HG02571 (cell line): ENCODE results near the gene TLE7.

Experiments used
- ATAC-seq: cut with Tn5 transposase; IDR thresholded peaks from one replicate; pipeline ENCODE4 v1.9.1; 2021; ENCODE audit warnings: mild to moderate bottlenecking, moderate library complexity; ENCODE audit not compliant: unreplicated experiment

The TLE7 gene

DNA sequence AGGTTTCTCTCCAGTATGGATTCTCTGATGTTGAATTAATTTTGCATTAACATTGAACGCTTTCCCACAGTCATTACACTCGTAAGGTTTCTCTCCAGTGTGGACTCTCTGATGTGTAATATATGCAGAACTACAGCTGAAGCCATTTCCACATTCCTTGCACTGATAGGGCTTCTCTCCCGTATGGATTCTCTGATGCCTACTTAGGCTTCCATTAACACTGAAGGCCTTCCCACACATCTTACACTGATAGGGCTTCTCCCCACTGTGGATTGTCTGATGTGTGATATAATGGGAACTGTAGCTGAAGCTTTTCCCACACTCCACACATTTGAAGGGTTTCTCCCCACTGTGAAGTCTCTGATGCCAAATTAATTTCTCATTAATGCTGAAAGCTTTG, 7.2 kb upstream of the TLE7 start:
- ATAC-seq = no peak

DNA sequence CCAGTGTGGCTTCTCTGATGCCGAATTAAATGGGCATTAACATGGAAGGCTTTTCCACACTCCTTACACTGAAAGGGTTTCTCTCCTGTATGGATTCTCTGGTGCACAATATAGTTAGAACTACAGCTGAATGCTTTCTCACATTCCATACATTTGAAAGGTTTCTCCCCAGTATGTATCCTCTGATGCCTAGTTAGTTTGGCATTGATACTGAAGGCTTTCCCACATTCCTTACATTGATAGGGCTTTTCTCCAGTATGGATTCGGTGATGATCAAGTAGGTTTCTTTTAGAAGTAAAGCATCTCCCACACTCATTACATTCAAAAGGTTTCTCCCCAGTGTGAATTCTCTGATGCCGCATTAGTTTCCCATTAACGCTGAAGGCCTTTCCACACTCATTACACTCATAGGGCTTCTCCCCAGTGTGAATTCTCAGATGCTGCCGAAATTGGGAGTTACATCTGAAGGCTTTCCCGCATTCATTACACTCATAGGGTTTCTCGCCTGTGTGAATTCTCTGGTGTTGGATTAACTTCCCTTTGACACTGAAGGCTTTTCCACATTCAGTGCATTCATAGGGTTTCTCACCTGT, 6.5 kb upstream of the TLE7 start:
- no peak for ATAC-seq

DNA sequence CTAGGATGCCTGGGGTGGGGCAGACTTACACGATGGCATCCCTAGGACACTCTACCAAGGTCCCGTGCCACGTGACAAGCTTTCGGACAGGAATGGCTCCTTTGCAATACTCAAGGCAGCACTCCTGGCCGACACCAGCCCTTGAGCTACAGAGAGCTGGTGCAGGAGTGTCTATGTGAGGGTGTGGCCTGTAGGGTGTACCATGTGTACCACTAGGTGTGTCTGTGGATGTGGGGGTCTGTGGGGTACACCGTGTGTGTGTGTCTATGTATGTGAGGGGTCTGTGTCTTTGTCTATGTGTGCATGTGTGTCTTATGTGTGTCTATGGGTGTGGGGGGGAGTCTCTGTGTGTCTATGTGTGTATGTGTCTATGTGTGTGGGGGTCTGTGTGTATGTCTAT, 1.9 kb upstream of the TLE7 start:
- no peak for ATAC-seq

DNA sequence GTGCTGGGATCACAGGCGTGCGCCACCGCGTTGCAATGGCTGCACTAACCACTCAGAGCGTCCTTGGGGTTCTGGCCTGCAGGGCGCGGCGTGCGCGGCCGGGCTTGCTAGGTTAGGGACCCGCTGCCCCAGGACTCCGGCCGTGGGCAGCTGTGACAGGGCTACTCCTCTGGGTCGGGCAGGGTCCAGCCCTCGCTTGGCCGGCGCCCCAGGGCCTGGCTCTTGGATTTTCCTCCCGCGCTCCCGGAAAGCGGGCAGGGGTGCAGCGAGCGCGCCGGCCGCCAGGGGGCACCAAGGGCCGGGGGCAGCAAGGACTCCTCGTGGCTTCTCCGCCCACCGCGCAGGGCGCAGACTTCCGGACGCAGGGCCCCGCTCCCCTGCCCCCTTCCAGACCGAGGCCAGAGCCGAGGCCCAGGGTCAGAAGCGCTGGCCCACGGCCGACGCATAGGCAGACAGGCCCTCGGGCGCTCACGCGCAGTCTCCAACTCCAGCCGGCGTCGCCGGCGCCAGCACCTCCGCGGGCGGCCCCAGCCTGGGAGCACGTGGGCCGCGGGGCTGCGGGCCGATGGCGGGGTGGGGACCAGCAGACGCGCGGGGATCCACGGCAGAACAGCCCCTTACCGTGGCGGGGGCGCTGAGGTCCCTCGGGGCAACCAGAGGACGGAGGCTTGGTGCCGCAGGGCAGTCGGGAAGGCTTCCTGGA, 355 bp downstream of the TLE7 start:
- ATAC-seq = no peak

DNA sequence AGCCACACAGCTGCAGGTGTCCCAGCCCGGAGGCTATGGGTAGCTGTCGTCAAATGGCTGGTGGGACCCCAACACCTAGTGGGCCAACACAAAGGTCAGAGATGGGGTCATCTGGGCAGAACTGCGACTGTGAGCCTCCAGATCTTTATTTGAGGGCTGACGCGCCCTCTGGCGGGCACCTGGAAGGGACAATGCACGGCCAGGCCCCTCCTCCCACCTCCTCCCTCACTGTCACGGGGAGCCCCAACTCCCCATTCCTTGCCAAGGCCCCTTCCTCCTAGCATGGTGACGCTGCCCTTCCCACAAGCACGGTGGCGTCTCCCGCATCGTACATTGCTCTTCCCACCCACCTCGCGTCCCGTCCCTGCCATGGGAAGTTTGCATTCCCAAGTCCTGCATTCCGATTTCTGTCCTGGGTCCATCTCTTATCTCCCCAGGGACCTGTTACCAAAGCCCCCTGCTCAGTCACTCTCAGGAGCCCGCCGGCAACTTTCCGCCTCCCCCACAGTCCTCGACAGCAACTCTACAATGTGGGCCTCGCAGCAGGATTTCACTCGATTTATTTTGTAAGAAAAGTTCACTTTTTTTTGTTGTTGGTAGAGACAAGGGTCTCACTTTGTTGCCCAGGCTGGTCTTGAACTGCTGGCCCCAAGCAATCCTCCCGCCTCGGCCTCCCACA, 1.0 kb downstream of the TLE7 start:
- no peak for ATAC-seq

DNA sequence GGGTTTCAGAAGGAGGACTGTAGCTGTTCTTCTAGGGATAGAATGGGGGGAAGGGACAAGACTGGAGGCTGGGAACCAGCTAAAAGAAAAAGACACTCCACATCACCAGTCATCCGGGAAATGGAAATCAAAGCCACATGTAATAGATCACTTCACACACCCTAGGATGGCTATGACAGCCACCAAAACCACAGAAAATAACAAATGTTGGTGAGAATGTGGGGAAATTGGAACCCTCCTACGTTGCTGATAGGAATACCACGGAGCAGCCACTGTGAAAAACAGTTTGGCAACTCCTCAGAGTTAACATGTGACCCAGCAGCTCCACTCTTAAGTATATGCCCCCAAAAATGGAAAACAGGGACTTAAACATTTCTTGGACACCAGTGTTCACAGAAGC, 2.3 kb downstream of the TLE7 start:
- no peak for ATAC-seq

DNA sequence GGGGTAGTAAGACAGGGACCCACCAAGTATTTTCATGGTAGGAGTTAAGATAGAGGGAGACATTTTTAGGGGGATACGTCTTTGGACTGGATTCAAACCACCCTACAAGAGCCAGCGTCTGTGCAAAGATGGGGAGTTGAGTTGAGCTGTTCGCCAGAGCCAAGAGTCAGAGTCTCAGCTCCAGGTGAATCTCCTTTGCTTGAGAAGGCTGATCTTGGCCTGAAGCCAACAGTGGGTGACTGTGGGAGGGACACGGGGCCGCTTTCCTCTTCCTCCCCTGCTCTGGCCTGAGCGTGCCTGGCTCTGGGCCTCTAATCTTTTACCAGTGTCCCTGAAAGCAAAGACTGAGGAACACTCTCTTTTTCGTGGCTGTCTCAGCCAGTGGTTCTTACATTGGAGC, 5.4 kb downstream of the TLE7 start:
- no peak for ATAC-seq

DNA sequence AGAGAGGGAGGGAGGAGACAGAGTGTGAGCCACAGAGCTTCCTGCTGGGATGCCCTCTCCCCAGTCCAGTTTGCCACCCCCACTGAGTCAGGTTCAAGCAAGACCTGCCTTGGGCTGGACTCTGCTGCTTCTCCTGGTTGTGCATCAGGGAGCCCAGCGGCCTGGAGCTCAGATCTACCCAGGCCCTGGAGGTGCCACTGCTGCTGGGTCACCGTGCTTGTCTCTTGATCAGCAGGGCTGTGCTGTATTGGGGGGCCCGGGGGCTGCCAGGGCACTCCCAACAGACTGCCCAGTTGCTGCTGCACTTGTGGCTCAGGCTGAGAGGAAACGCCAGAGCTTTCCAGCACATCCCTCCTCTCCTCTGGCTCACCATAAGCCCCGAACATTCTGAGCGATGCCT, 8.9 kb downstream of the TLE7 start:
- no peak for ATAC-seq

DNA sequence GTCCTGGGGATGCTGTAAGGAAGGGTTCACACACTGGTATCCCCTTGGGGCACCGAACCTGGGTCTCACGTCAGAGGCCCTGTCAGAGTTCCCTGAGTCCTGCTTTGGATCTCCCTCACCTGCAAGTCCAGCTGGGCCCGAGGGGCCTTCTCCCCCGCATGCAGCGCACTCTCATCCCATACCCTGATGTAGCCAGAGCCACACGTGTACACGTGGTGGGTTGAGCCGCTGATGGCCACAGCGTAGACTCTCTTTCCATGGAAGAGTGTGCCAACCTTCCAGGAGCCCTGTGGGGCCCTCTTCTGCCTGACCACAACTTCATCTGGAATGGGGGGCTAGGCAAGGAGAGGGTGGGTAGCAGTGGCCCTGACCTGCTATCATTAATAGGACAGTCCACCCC, 9.9 kb downstream of the TLE7 start:
- ATAC-seq = no peak

DNA sequence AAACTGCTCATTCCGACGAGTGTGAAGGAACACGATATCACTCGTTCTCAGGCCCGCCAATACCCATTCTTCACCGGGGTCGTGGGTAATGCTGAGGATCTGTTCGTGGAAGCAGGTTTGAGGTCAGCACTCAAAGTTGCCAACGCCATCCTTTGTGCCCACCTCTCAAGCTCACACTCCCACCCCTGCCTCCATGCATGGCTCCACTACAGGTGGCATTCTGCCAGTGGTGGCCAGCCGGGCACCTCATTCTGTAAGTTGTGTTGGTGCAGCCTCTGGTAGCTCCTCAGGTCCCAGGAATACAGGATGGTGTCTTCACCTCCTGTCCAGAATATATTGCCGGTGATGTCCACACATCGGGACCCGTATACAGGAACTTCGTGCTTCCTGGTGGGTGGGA, 10.7 kb downstream of the TLE7 start:
- no peak for ATAC-seq

DNA sequence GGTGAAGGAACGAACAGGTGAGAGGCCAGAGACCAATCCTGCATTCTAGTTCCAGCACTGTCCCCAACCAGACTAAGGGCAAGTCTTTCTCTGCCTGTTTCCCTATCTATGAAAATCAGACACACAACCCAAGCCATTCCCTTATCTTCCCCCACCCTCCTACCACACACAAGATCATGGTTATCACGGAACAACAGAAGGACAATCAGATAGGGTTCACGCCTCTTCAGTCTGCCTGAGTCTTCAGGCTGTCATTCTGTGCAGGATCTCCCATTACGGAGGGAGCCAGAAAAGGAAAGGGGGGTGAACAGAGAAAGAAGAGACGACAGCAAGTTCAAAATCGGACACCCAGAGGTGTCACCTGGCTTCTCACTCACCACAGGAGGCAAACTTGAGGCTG, 11.1 kb downstream of the TLE7 start:
- ATAC-seq = no peak

DNA sequence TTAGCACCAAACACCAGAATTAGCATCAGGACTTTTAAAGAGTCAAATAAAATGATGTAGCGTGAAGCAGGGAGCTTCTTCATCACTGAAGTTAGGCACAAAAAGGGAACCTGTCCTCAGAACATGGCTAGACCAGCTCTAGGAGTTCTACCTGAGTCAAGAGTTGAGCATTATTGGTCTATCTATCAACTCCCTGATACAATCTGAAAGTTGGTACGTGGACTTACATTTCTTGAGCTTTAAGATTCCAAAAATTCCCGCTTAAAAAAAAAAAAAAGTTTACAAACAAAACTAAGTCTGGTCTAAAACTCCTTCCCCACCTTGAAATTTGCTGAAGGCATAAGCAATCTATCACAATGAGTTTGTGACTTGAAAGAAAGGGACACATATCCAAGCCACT, 12.3 kb downstream of the TLE7 start:
- ATAC-seq = no peak

DNA sequence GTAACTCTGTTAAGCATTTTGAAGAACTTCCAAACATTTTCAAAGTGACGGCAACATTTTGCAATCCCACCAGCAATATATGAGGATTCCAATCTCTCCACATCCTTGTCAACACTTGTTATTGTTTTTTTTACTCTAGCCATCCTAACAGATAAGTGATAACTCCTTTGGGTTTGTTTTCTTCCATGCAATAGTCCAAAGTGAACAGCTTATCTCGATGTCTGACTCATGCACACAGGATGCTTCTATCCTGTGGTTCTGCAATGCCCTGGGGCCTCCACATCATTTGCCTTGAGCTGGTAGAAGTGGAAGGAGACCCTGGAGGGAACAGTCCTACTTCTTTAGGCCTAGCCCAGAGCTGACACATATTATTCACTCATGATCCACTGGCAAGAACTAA, 13.0 kb downstream of the TLE7 start:
- no peak for ATAC-seq

DNA sequence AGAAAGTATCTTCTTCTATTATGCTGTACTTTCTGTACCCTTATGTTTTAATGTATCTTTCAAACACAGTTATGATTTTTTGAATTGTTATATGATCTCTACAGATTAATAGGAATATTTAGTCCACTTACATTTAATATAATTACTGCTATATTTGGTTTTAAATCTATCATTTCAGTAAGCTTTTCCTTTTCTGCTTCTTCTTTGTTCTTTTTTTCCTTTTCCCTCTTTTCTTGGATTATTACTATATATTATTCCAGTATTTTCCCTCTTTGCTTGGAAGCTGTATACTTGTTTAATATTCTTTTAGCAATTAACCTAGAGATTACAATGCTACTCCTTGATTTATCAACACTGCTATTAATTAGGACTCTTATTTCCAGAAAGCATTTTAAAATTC, 13.5 kb downstream of the TLE7 start:
- no peak for ATAC-seq

DNA sequence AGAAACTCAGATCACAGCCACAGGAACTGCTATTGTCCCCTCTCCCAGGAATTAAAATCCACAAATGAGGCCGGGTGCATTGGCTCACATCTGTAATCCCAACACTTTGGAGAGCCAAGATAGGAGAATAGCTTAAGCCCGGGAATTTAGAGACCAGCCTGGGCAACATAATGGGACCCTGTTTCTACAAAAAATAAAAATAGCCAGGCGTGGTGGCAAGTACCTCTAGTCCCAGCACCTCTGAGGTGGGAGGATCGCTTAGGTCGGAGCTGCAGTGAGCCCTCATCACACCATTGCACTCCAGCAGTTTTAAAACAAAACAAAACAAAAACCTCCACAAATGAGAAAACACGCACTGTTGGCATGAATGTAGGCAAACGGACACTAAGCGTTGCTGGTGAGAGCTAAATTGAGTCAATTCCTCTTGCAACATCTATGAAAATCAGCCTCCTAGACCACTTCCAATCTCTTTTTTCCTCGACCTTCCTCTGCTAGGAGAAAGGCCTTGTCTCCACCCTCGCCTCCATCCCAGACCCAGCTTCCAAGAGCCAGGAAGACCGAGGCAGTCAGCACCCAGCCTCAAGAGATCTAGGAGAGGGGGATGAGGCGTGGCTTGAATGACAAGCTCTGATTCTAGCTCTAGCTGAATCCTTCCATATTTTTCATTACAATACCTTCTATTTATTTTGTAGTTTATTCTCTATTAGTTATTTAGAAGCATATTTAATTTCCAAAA, 14.8 kb downstream of the TLE7 start:
- ATAC-seq = no peak

DNA sequence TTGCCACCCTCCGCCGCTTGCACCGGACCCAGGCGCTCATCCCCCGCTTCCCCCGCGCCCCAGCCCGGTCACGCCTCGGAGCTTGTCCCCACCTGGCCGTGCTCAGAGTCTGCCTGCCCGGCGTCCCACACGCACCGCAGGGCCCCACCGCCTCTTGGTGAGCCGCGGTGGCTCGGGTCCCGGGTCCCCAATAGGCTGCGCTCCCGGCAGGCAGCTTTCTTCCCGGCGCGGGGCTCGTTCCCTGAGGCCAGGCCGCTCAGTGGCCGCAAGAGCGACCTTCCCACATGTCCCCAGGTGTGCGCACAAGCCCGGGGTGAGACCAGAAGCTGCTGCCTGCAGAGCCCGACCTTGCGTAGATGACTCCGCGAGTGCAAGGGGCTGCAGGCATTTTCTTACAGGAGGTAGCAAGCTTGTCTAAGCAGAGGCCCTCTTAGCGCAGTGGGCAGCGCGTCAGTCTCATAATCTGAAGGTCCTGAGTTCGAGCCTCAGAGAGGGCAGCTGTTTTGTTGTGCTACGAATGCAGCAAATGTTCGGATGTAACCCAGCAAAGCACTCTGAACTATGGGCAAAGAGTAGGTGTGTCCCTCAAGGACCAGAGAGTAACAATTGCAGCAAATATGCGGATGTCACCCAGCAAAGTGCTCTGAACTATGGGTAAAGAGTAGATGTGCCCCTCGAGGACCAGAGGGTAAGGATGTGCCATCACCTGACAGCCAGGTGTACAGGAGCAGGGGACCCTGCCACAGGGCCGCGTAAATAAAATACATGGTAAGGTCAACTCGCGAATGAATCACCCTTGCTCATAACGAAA, 15.6 kb downstream of the TLE7 start:
- no peak for ATAC-seq

DNA sequence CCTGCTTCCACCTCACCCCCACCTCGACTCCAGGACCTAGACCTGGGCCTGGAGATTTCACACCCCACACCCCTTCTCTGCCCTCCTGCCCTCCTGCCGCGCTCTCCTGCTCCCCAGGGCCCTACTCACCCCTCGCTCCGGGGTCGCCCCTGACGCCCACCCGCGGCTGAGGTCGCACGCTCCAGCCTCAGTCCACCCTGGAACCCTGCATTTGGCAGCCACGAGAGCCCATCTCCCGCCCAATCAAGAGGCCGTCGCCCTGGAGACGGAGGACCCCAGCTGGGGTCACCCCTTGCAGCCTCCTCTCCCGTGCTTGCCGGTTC, 16.1 kb downstream of the TLE7 start:
- no peak for ATAC-seq

DNA sequence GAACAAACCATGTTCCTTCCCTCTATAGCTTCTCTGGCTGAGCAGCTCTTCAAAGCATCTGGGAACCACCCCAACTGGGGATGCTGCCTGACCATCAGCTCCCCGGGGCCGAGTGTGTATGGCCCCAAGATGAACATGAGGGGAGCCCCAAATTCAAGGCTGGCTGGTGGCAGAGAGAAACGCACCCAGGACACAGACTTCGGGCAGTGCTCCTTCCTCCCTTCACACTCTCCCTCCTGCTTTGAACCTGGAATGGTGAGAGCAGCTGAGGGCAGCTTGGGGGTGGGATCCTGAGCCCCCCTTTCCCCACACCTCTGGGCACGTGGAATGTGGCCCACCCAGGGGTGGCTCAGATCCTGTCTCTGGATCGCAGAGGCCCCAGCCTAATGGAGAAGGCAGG, 17.2 kb downstream of the TLE7 start:
- ATAC-seq = no peak

DNA sequence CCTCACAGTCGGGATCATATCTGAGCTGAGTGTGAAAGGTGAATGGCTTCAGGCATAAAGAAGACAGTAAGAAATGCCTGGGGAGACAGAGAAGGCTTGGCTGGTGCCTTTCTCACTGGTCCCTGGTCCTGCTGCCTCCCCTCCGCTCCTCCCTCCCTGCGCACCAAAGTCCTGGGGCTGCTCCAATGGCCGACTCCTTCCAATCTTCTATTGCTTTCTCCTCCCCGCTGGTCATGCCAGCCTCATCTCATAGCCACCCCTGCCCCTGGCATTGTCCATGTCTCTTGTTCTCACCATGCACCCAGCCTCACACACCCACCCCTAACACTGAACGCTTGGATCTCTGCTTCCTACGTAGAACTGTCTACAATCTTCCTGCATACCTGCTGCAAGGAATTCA, 18.0 kb downstream of the TLE7 start:
- no peak for ATAC-seq

DNA sequence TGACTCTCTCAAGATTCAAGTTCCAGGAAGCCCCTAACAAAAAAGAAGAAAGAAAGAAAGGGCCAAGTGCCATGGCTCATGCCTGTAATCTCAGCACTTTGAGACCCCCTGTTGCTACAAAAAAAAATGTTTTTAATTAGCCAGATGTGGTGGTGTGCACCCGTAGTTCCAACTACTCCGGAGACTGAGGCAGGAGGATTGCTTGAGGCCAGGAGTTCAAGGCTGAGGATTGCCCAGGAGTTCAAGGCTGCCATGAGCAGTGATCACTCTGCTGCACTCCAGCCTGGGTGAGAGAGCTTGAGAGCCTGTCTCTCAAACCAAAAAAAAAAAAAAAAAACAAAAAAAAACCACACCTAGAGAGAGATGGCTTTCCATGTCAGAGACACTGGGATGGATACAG, 18.8 kb downstream of the TLE7 start:
- ATAC-seq = no peak

DNA sequence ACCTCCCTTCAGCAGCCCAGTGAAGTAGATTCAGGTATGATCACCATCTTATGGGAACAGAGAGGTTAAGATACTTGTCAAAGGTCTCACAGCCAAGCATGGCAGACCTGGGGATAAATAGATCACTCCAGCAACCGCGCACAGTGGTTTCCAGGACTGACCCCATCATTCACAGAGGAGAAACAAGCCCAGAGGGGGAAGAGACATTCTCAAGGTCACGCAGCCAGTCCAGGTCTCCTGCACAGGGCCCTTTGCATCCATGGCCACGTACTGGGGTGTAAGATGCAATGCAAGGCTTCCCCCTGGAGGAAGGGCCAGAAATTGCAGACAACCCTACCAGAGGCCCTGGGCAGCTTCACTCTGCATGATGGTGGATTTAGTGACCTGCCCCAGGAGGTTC, 19.9 kb downstream of the TLE7 start:
- ATAC-seq = no peak
